KG1 (cell line): ENCODE data around the gene NAB1.
"Not testable (repeated sequence)": the region's sequence is repeated elsewhere in the genome, so short reads cannot be mapped to it uniquely, and the experiment has no call there.

ENCODE experiments used
- DNase-seq: peaks from one replicate; lab custom pipeline; 2025; lab: John Stamatoyannopoulos, UW

Gene NAB1, protein sequence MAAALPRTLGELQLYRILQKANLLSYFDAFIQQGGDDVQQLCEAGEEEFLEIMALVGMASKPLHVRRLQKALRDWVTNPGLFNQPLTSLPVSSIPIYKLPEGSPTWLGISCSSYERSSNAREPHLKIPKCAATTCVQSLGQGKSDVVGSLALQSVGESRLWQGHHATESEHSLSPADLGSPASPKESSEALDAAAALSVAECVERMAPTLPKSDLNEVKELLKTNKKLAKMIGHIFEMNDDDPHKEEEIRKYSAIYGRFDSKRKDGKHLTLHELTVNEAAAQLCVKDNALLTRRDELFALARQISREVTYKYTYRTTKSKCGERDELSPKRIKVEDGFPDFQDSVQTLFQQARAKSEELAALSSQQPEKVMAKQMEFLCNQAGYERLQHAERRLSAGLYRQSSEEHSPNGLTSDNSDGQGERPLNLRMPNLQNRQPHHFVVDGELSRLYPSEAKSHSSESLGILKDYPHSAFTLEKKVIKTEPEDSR

DNA sequence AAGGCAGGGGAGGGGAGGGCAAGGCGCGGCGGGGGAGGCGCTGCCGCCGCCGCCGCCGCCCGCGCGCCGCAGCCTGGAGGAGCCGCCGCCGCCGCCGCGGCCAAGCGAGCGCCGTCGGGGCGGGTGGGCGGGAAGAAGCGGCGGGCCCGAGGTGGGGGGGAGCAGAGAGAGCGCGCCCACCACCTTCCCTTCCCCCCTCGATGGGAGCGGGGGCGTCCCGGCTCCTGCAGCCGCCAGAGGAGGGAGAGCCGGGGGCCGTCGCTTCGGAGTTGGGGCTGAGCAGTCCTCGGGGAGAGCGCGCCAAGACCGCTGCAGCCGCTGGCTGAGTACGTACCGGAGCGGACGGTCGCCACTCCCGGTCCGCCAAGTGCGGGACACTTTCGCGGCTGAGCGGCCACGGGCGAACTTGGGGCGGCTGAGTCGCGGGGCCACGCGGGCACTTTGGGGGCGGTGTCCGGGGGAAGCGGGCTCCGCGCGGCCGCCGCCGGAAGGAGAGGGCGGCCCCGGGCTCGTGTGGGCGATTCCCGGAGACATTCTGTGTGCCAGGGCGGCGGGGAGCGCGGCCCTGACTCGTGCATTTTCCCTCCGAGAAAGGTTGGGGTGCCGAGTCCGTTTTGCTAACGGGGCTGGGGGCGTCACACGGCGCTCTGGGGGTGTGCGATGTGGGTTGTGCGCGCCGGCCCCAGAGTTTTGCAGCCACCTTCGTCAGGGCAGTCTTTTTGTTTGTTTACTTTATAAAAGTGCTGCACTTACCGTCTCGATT lies at the start of gene NAB1:
Gene NAB1 (plus strand): TSS at position 49 of the 763 bp plus-strand sequence. CDS start 10,094 bp downstream, outside the sequence.
- no peak for DNase-seq

DNA sequence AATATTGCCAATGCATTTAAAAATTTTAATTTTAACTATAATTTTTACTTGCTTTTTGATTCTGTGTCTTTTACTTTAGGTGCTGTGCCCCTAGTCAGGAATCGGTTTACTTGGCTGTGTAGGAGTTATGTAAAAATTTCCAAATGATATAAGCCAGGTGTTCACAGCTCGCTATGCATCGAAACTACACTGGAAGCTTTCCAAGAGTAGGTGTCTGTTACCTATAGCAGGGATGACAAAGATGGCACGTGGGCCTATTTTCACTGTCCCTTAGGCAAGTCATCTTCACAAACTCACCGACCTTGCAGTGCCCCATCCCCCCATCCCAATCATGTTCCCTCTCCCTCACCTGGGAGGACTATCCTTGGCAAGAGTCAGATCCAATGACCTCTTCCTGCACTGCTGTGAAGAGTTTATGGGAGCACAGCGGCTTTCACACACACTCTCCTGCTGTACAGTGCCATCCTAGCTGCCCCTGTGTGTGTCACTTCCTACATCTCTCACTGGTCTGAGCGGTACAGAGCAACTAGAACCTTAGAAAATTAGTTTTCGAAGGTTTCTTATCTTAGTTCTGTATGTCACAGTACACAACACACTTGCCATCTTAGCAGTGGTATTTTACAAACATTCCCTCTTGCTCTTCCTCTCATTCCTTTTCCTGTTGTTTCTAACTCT lies 49.2 kb upstream of the NAB1 start:
- no peak for DNase-seq

DNA sequence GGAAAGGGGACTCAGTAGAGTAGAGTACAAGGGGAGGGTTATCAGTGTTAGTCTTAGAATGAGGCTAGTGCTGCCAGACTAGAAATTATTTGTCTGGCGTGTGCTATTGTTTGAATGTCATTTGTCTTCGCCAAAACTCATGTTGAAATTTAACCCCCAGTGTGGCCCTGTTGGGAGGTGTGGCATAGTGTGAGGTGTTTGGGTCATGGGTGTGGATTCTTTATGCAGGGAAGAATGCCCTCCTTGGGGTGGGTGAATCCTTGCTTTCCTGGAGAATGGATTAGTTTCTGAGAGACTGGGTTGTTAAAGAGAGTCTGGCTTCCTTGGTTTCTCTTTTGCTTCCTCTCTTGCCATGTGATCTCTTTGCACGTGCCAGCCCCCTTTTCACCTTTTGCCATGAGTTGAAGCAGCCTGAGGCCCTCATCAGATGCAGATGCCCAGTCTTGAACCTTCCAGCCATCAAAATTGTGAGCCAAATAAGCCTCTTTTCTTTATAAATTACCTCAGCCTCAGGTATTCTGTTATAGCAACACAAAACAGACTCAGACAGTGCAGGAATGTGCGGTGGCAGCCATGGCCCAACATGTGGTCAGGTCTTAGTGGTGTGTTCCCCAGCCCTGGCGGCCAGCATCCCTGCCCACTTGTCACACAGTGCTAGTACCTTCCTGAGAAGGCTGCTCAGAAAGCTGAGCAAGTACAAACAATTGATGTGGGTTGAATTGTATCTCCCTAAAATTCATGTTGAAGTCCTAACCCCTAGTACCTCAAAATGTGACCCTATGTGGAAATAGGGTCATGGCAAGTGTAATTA lies 48.4 kb upstream of the NAB1 start:
- no peak for DNase-seq

DNA sequence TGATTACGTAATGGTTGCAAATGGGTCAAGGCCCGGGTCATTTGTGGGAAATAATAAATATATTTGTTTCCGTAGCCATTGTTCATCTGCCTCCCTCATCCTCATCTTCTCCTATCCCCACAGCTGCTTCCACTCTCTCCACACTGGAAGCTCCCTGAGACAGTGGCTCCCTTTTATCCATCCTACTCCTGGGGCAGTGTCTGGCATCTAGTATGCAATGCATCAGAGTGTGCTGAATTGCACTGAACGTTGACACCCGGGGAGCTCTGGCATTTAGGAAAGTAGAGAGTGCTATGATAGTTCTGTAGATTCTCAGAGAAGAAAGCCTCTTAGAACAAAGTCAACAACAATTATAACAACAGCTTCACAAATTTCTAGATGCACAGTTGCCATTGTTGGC lies 45.5 kb upstream of the NAB1 start:
- no peak for DNase-seq

DNA sequence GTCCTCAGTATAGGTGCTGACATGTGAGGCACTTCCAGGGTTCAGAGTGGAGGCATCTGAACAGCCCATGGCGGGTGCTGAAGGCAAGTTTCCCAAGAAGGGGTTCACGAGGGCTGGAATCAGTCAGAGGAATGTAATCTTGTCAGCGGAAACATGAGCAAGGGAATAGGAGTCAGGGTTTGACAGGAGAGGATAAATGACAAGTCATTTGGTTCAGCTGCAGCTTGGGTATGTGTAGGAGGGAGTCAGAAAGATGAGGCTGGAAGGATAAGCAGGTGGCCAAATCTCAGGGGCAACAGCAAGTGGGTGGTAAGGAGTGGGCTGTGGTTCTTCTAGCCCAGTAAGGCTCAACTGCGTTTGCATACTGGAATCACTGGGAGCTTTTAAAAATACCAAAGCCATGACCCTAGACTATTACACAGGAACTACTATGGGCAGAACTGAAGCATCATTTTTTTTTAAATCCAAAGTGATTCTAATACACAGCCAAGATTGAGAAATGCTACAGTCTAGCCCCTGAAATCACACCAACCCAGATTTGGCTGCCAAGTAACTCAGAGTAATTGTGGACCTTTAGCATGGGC lies 41.8 kb upstream of the NAB1 start:
- DNase-seq, result no peak

DNA sequence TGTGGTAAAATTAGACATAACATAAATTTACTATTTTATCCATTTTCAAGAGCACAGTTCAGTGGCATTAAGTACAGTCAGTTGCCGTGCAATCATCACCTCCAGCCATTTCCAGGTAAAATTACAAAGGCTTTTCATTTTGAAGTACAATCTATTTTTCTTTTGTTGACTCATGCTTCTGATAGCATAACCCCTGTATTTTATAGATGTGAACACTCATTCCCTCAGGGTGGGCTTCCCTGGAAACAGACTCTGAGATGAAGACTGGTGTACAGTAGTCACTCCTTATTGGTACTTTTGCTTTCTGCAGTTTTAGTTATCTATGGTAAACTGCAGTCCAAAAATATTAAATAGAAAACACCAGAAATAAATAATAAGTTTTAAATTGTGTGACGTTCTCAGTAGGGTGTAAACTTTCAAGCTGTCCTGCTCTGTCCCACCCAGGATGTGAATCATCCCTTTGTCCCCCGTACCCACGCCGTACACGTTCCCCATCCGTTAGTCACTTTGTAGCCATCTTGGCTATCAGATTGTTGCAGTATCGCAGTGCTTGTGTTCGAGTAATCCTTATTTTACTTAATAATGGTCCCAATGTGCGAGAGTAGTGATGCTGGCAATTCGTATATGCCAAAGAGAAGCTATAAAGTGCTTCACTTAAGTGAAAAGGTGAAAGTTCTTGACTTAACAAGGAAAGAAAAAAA lies 41.1 kb upstream of the NAB1 start:
- no peak for DNase-seq

DNA sequence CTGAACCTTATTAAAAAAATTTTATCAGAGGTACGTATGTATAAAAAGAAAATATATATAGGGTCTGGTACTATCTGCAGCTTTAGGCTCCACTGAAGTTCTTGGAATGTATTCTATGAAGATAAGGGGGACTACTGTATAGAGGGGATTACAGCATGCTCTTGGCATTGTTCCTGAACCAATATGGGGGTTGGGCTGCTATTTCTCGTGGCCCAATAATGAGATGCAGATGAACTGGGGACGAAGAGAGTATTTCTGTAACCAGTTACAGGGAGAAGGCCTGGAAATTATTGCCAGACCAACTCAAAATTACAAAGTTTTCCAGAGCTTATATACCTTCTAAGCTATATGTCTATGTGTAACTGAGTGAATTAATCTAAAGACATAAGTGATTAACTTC lies 40.0 kb upstream of the NAB1 start:
- not testable (repeated sequence) for DNase-seq

DNA sequence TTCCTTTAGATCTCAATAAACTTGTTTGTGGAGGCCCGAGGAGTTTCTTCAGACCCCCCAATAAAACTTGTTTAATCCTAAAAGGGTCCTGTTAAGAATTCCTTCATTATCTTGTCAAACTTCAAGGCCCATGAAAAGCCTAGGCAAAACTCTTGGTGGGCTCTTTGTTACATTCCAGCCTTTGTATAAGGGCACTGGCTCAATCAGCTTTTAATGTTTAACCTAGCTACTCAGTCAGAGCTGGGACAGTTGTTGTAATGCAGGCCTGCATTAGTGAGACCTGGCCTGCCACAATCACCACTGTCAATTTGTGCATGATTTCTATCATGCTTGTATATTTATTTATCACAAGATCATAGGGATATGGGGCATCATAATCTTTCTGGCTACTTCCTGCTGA lies 39.5 kb upstream of the NAB1 start:
- DNase-seq, result not testable (repeated sequence)

DNA sequence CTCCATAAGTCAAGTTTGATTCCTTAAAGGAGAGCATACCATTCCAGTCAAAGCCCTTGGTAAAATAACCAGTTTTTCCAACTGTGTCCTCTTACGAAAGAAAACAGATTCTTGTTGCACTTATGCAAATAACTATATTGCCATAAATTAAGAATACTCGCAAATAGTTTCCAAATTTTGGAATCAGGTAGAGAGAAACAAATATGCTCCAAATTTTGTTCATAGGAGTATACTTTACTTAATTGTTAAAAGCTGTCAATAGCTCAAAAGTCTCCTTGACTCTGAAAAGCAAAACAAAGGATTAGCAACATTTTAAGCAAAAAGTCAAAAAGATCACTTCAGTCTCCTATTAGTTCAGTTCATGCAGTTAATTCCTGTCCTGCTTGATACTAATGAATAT lies 38.4 kb upstream of the NAB1 start:
- not testable (repeated sequence) for DNase-seq

DNA sequence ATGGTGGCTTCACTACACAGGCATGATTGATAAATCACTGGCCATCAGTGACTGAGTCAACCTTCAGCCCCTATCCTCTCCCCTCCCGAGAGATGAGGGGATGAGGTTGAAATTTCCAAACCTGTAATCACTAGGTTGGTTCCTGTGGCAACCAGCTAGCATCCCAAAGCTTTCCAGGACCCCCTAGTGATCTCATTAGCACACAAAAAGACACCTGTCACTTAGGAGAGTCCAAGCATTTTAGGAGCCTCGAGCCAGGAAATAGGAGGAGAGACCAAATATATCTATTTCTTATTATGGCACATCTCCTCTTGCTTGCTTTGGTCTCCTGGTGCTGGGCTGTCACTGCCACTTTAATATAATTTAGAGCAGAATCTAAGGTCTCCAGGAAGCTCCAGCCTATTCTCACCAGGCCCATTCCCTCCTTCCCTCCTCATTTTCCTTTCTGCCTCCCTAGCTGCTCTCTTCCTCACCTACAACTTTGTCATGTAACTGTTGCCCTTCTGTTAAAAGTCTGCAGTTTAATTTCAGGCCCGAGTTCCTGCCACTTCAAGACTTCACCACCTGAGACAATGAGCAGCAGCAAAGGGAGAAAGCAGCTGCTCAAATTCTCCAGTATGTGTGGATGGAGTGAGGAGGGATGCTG lies 33.2 kb upstream of the NAB1 start:
- no peak for DNase-seq

DNA sequence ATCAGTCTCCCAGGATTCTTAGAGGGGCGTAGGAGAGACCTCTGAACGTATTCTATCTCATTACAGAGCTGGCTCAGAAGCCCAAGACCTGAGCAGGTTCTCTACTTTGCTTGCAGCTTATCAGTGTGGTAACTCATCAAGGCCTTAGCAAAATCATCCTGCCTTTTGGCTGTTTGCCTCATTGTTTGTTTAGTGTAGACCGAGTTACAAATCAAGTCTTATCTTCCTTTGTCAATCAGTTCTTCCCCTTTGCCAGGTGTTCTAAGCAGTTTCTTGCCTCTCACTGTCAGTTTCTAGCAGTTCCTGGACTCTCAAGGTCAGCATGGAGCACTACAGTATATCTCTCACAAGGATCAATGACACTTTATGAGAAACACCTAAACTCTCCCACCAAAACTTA lies 30.9 kb upstream of the NAB1 start:
- DNase-seq, result no peak

DNA sequence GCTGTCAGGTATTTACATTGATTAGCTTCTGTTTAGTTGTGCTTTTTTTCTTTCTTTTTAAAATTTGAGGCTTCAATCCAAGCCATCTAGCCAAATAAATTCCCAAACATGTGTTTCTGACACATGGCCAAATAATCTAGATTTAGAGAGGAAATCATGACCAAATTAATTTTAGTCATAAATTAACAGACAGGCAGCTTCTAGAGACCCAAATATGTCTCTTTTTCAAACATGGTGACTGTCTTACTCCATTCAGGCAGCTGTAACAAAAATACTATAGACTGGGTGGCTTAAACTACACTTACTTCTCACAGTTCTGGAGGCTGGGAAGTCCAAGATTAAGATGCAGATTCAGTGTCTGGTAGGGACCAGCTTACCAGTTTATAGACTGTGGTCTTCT lies 23.2 kb upstream of the NAB1 start:
- DNase-seq, result no peak

DNA sequence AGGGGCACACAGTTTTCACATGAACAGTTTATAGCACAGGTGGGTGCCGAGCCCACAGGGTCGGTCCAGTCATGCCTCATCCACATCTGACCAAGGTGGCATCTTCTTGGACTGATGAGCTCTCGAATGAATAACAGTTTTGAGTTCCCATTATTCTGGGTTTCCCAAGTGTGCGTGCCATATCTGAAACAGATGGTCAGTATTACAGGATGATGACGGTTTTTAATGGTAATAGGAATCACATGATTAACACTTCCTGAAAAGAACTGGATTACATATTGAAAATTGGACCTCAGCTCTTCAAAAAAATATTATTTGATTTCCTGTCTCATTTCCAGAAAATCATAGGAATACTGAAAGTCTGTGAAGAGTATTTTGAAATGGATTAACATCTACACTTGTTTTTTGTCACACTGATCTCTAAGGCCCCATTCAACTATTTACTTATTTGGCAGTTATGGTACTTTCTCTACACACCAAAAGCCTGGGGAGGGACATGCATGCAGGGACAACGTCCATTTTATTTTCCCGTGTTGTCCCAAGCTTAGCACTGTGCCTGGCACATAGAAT lies 22.2 kb upstream of the NAB1 start:
- DNase-seq, result no peak

DNA sequence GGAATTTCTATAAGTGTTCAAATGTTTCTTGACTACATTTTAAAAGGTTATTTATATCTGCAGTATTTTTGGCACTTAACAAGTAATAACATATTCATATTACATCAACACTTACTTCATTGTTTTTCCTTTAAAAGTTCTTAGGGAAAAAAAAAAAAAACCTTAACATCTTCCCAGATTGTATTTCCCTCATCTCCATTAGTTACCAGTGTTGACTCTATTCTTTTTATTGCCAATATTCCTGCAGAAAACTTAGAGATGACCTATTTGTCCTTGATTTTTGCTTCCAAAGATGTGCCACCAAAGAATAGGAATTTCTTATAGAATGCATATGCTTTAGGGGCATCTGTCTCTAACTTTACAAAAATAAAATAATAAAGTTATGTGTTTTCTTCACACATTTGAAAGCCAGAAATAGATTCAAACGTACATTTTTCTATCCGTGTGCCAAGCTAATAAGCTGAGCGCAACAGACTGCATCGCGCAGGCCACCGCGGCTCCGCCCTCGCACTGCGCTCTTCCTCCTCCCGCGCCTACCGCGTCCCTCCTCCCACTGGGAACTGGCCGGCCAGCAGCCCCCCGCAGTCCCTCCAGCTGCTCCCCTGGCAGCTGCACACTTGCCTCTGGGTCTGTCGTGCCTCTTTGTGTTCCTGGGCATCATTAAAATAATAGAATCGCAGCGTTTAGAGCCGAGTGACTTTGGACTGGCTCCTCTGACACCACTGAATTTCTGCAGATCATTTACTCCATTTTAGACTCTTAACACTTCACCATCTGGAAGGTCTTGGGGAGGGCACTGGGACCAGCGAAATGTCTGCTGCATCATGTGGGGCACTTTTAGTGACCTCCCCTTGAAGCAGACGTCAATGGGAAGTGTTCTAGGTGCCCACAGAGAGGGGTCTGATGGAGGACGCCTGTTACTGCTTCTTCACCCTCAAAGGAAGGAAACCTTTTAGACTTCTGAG lies 21.2 kb upstream of the NAB1 start:
- DNase-seq, result no peak

DNA sequence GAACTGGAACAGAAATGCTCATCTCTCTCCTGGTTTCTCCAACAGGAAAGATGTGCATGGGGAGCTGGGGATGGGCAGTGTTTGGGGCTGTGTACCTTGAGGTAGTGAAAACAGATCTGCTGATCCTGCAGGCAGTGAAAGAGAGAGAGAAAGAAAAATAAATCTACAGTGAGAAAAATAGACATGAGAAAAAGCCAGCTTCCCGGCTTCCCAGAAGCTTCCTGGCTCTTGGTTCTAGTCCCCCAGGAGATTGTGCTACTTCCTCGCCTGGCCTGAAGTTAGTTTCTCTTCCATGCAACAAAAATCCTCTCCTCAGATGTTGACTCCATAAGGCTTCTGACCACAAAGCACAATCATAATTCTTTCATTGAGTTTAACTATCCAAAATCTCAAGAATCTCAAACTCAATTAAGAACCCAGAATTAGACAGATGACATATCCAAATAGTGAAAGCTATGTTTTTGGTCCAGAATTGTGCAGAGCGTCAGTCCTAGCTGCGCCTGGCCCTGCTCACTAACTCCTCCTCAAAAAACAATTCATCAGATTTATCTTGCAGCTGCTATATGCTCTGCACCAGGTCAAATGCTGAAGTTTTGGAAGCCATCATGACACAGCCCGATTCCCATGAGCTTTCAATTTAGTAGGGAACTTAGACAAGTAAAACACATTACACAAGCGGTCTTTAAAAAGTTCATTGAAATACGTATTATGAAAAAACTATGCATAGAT lies 20.1 kb upstream of the NAB1 start:
- DNase-seq, result no peak

DNA sequence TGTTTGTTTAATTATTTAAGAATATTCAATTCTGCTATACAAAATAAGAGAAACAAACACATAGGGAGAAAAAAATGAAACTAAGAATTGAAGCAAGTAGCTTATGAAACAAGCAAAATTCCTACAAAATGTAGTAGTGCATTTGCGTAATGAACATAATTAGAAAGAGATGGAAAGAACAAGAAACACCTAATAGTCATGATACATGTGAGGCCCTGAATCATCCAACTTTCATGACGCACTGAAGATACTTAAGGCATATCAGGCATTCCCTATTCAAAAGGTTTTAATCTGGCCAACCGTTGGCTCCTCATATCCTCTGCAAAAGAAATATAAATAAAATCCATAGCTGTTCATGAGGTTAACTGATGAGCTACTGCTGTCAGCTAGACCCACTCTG lies 14.5 kb upstream of the NAB1 start:
- no peak for DNase-seq

DNA sequence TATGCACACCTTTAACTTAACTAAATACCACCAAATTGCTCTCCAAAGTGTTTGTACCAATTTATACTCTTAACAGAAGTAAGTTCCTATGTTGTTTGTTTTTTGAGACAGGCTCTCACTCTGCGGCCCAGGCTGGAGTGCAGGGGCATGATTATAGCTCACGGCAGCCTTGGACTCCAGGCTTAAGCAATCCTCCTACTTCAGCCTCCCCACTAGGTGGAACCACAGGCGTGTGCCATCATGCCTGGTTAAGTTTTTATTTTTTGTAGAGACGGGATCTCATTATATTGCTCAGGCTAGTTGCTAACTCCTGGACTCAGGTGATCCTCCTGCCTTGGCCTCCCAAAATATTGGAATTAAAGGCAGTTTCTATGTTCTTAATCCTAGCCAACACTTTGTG lies 13.1 kb upstream of the NAB1 start:
- DNase-seq, result no peak

DNA sequence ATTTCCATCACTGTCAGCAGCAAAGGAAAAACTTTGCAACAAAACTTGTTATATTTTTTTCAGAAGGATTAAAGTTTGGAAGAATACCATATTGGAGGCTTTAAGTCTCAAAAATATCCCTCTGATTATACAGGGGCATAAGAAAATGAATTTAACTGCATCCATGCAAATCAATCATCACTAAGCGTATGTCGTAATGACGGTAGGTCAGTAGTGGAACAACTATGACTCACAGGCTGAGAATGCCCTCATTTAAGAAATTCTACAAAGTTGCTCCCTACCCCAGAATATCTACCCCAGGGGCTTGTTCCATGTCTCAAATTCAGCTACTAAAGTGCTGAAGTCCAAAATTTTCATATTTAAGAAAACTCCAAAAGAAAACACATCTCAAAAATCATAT lies 12.5 kb upstream of the NAB1 start:
- DNase-seq, result no peak
